Fibroblast of lung (primary cell): Measurements from ENCODE around the gene NKD2.

Source experiments
- EZH2 ChIP-seq: IDR thresholded peaks from 2 replicates; pipeline ENCODE4 v1.5.1; 2012; ENCODE audit warnings: low read length, control low read depth, mild to moderate bottlenecking; ENCODE audit errors: missing control alignments
- TF ChIP-seq, protein P1 (sequence below), 2 donors: IDR thresholded peaks in 1 of 2; conservative IDR thresholded peaks in 1 of 2; 1 replicate in 1 of 2; 2 replicates in 1 of 2; pipeline ENCODE4 v1.5.1; 2011 to 2012; ENCODE audit warnings: low read length in 2 of 2, control low read depth in 1 of 2, inconsistent platforms in 1 of 2, low read depth in 1 of 2, mild to moderate bottlenecking in 1 of 2

DNA sequence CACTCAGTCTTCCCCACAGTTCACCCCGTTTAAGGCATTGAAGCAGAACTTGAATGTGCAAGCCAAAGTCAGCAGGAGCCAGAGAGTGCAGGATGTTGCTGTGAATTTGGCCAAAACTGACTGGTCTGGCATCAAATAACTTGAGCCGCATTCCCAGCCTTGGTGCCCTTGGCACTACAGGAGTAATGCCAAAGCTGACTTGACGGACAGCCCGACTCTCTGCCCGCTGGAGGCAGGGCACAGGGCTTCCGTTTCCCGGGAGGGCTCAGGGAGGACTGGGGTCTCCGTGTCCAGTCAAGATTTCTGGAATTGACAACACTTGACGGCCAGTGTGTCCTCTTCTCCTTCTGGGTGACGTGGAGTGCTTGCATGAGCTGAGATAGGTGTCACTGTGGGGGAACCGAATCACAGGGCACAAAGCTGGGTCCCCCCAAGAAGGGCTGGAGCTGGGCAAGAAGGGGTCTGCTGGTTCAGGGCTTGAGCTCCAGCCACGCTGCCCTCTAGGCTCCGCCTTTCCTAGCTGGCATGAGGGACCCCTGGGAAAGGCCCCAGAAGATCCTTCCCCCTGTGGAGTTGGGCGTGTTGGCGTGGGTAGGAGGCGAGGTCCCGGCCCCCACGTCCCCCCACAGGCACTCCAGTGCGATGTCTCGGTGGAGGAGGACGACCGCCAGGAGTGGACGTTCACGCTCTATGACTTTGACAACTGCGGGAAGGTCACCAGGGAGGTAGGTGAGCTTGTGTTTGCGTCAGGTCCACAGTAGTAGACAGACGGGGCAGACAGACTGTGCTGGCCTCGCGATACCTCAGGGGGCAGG, 25.2 kb downstream of the NKD2 start:
- TF ChIP-seq, protein P1, sequence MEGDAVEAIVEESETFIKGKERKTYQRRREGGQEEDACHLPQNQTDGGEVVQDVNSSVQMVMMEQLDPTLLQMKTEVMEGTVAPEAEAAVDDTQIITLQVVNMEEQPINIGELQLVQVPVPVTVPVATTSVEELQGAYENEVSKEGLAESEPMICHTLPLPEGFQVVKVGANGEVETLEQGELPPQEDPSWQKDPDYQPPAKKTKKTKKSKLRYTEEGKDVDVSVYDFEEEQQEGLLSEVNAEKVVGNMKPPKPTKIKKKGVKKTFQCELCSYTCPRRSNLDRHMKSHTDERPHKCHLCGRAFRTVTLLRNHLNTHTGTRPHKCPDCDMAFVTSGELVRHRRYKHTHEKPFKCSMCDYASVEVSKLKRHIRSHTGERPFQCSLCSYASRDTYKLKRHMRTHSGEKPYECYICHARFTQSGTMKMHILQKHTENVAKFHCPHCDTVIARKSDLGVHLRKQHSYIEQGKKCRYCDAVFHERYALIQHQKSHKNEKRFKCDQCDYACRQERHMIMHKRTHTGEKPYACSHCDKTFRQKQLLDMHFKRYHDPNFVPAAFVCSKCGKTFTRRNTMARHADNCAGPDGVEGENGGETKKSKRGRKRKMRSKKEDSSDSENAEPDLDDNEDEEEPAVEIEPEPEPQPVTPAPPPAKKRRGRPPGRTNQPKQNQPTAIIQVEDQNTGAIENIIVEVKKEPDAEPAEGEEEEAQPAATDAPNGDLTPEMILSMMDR (conservative IDR thresholded peaks at IDR 0.05 in 1 of 2, IDR thresholded peaks at IDR 0.05 in 1 of 2; ENCODE audit: low read depth in 1 of 2, low read length in 2 of 2): no peak
- no peak for TF ChIP-seq EZH2
